Pancreas (tissue), 10 donors: ENCODE measurements around the gene KIAA0930. TPM values are rescaled to one million over a fixed set of nuclear protein-coding genes. Genes with fewer than 3 reads are reported as not detected.

Experiments
- ATAC-seq, 4 donors: fragments of 200-7000 bp; cut with Tn5 transposase; one replicate each; pipeline versions ENCODE4 v1.8.0 to v1.9.1; 2020; ENCODE audit warnings: mild to moderate bottlenecking in 4 of 4, moderate library complexity in 4 of 4
- DNase-seq, 6 donors: peaks; one replicate each; pipeline ENCODE4 v3.0.0-alpha.2; 2020
- FAIRE-seq: peaks from 2 replicates; lab custom pipeline; 2012; peaks lifted over from hg19 to GRCh38; lab: Jason Lieb, UNC
- H3K27ac ChIP-seq, 4 donors: fragments of 200-600 bp; sonication (generic); 1 replicate in 3 of 4; 2 replicates in 1 of 4; pipeline versions ENCODE4 v1.5.0 to v1.8.0; 2020
- H3K27me3 ChIP-seq, 4 donors: fragments of 200-600 bp; one replicate each; pipeline ENCODE4 v1.8.0; 2021
- H3K36me3 ChIP-seq, 3 donors: fragments of 200-600 bp; sonication (generic) in 1 of 3; one replicate each; pipeline versions ENCODE4 v1.5.0 to v1.8.0; 2020 to 2021
- H3K4me1 ChIP-seq, 3 donors: fragments of 200-600 bp; one replicate each; pipeline ENCODE4 v1.8.0; 2021
- H3K4me3 ChIP-seq, 4 donors: fragments of 200-600 bp; sonication (generic) in 2 of 4; one replicate each; pipeline versions ENCODE4 v1.5.0 to v1.8.0; 2020 to 2021
- H3K9me3 ChIP-seq, 4 donors: fragments of 200-600 bp; one replicate each; pipeline ENCODE4 v1.8.0; 2021
- CTCF ChIP-seq, 4 donors: fragments of 200-600 bp; sonication (generic) in 3 of 4; IDR thresholded peaks; one replicate each; pipeline versions ENCODE4 v1.5.0 to v1.8.0; 2021; ENCODE audit warnings: antibody characterized with exemption in 4 of 4
- WGBS, 2 donors: extraction: QIAGEN DNeasy Blood & Tissue Kit; methylation state at CpG; one replicate each; pipeline ENCODE4 v1.1.7; 2013; 5-methylcytosine and 5-hydroxymethylcytosine counted together
- intact Hi-C, 3 donors: fragments of 100-400 bp; cut with DNase I; formaldehyde crosslinking; loops; one replicate each; pipeline versions ENCODE4 v1.11.1 to v1.14.2; 2022
- polyA plus RNA-seq, 2 donors: library from polyadenylated mRNA; stranded (reverse); fragments of 200-250 nt; gene quantifications; one replicate each; pipeline ENCODE4 v1.2.3, GENCODE V29; 2013
- total RNA-seq, 6 donors: library from RNA; stranded (reverse); fragmentation: NEBNext Ultra II Directional in 4 of 6; extraction: Animal tissue kit (Norgen Biotek cat#: 25700) in 4 of 6; gene quantifications; one replicate each; pipeline versions ENCODE4 v1.2.1 to v1.2.4, GENCODE V29; 2021 to 2023
- donor health status: healthy with polysubstance abuse.
- donor health status: DM: no; HTN: no; CAD: no; lungs with moderate emphysema.
- donor health status: DM: no; HTN: no; CAD: no.
- donor health status: control.
- donor health status: control.
- donor health status: Bipolar disorder and iron deficiency.
- donor health status: DM: yes; HTN: yes; CAD: no.
- donor health status: DM: no; HTN: no; CAD: no.
- donor health status: DM: no; HTN: no; CAD: no.
- donor health status: DM: yes; HTN: yes; CAD: no.

The KIAA0930 gene
- total and polyA plus RNA-seq, 8 donors = 14.6 to 36.8 (median 20.0) TPM

- ATAC-seq (peak; percentile 90 to 95 (median 93)), FAIRE-seq (peak; percentile 86), DNase-seq (peak in 4 of 6 donors; percentile 80 to 93 (median 90))
- TF ChIP-seq CTCF (IDR thresholded peaks at IDR 0.05) = no peak
- peak overlapping the region; percentile 77 to 94 (median 86) for H3K27ac ChIP-seq
- H3K9me3 ChIP-seq = no peaks in the 10 kb centered on the region
- WGBS, 2 donors = 13% methylated on average over 13 of the region's 13 CpGs
- intact Hi-C loops = no loop called here
- no peaks in the 10 kb centered on the region for H3K36me3 ChIP-seq
- no peak overlapping the region for H3K4me3 ChIP-seq
- peaks cover 20 to 31% (median 24%) of the 10 kb centered on the region in 3 donors for H3K4me1 ChIP-seq
- no peaks in the 10 kb centered on the region for H3K27me3 ChIP-seq
Observed at GRCh38 chr22:45246060-45246985, 5.6 kb upstream of the KIAA0930 start.

- 72 to 78% methylated on average over 4 of the region's 4 CpGs for WGBS, 2 donors
- H3K36me3 ChIP-seq = no peaks in the 10 kb centered on the region
- H3K4me1 ChIP-seq = peaks cover 20 to 31% (median 24%) of the 10 kb centered on the region in 3 donors
- H3K4me3 ChIP-seq = no peak overlapping the region
- FAIRE-seq = no peak
- no peak for ATAC-seq
- H3K27me3 ChIP-seq = no peaks in the 10 kb centered on the region
- H3K9me3 ChIP-seq = no peaks in the 10 kb centered on the region
- intact Hi-C loops = no loop called here
- TF ChIP-seq CTCF (IDR thresholded peaks at IDR 0.05) = no peak
- peak in 1 of 6 donors; percentile 3 for DNase-seq
- H3K27ac ChIP-seq = peak overlapping the region in 2 of 4 donors; percentile 93 to 94
Observed at GRCh38 chr22:45244916-45245315, 4.2 kb upstream of the KIAA0930 start.

- TF ChIP-seq CTCF (IDR thresholded peaks at IDR 0.05) = no peak
- H3K9me3 ChIP-seq = no peaks in the 10 kb centered on the region
- 38 to 40% methylated on average over 7 of the region's 7 CpGs for WGBS, 2 donors
- peaks cover 20 to 31% (median 29%) of the 10 kb centered on the region in 3 donors for H3K4me1 ChIP-seq
- peak overlapping the region in 3 of 4 donors; percentile 38 to 93 (median 53) for H3K27ac ChIP-seq
- H3K27me3 ChIP-seq = no peaks in the 10 kb centered on the region
- no peak overlapping the region for H3K4me3 ChIP-seq
- no peak for FAIRE-seq
- intact Hi-C loops = no loop called here
- peak; percentile 73 to 88 (median 81) for DNase-seq
- peak; percentile 7 to 37 (median 25) for ATAC-seq
- H3K36me3 ChIP-seq = no peaks in the 10 kb centered on the region
Observed at GRCh38 chr22:45242778-45243191, 2.1 kb upstream of the KIAA0930 start.

- no peak for TF ChIP-seq CTCF (IDR thresholded peaks at IDR 0.05)
- no peaks in the 10 kb centered on the region for H3K9me3 ChIP-seq
- no peaks in the 10 kb centered on the region for H3K27me3 ChIP-seq
- ATAC-seq = peak; percentile 10 to 34 (median 14)
- no peak for FAIRE-seq
- WGBS, 2 donors = 3 to 4% methylated on average over 43 to 73 of the region's 73 CpGs
- H3K4me3 ChIP-seq = peak overlapping the region; percentile 44 to 71 (median 62)
- intact Hi-C loops = no loop called here
- H3K36me3 ChIP-seq = no peaks in the 10 kb centered on the region
- H3K27ac ChIP-seq = no peak overlapping the region
- peaks cover 6 to 13% (median 13%) of the 10 kb centered on the region in 3 donors for H3K4me1 ChIP-seq
- peak in 4 of 6 donors; percentile 27 to 86 (median 62) for DNase-seq
Observed at GRCh38 chr22:45240104-45240809, 437 bp downstream of the KIAA0930 start.
